HCT116 (cell line): ENCODE results near the gene CELF2.

Experiments used
- ATF3 ChIP-seq: IDR thresholded peaks from 2 replicates; pipeline ENCODE4 v1.6.1; 2012
- CTCF ChIP-seq, 3 experiments: fragments of 200-600 bp in 1 of 3; sonication (generic) in 1 of 3; IDR thresholded peaks in 2 of 3; conservative IDR thresholded peaks in 1 of 3; 2 replicates each; pipeline ENCODE4 v1.5.1; 2012 to 2017; ENCODE audit warnings: low read depth in 2 of 3, low read length in 2 of 3, antibody characterized with exemption in 1 of 3, borderline replicate concordance in 1 of 3, control low read depth in 1 of 3, mild to moderate bottlenecking in 1 of 3, mixed read lengths in 1 of 3, mixed run types in 1 of 3, moderate library complexity in 1 of 3; ENCODE audit not compliant: insufficient read depth in 1 of 3
- ELF1 ChIP-seq: IDR thresholded peaks from 2 replicates; pipeline ENCODE4 v1.6.1; 2012; ENCODE audit warnings: low read depth, borderline replicate concordance
- EZH2 ChIP-seq: fragments of 200-600 bp; sonication (generic); IDR thresholded peaks from 2 replicates; pipeline ENCODE4 v1.6.1; 2017; ENCODE audit warnings: antibody characterized with exemption, mixed run types
- MAX ChIP-seq: IDR thresholded peaks from 2 replicates; pipeline ENCODE4 v1.6.1; 2012
- POLR2A ChIP-seq: IDR thresholded peaks from 2 replicates; pipeline ENCODE4 v1.7.0; 2011; ENCODE audit warnings: borderline replicate concordance; ENCODE audit not compliant: insufficient read depth, insufficient read length; ENCODE audit errors: extremely low read depth
- POLR2AphosphoS5 ChIP-seq: IDR thresholded peaks from 2 replicates; pipeline ENCODE4 v1.6.1; 2011; ENCODE audit warnings: mild to moderate bottlenecking, low read depth, low read length, moderate library complexity
- TCF7L2 ChIP-seq: IDR thresholded peaks from 2 replicates; pipeline ENCODE4 v1.7.0; 2011; ENCODE audit warnings: borderline replicate concordance, inconsistent platforms; ENCODE audit not compliant: insufficient read depth, insufficient read length; ENCODE audit errors: extremely low read depth
- YY1 ChIP-seq: IDR thresholded peaks from 2 replicates; pipeline ENCODE4 v1.6.1; 2011; ENCODE audit warnings: low read length, low read depth, moderate library complexity, mild to moderate bottlenecking; ENCODE audit not compliant: insufficient replicate concordance; ENCODE audit errors: extremely low read depth

- TF ChIP-seq ATF3 (no peak), POLR2A (no peak), CTCF (IDR thresholded peaks at IDR 0.05 in 2 of 3, conservative IDR thresholded peaks at IDR 0.05 in 1 of 3; ENCODE audit: borderline replicate concordance in 1 of 3, insufficient read depth in 1 of 3, low read depth in 2 of 3, low read length in 2 of 3) (no peak), POLR2AphosphoS5 (no peak), YY1 (no peak), EZH2 (no peak), TCF7L2 (no peak), ELF1 (no peak), MAX (no peak)
These were observed 312.8 kb downstream of the CELF2 start for GRCh38 chr10:11330383-11331045.
